ENCODE measurements around the gene SCTR.

The SCTR gene

DNA sequence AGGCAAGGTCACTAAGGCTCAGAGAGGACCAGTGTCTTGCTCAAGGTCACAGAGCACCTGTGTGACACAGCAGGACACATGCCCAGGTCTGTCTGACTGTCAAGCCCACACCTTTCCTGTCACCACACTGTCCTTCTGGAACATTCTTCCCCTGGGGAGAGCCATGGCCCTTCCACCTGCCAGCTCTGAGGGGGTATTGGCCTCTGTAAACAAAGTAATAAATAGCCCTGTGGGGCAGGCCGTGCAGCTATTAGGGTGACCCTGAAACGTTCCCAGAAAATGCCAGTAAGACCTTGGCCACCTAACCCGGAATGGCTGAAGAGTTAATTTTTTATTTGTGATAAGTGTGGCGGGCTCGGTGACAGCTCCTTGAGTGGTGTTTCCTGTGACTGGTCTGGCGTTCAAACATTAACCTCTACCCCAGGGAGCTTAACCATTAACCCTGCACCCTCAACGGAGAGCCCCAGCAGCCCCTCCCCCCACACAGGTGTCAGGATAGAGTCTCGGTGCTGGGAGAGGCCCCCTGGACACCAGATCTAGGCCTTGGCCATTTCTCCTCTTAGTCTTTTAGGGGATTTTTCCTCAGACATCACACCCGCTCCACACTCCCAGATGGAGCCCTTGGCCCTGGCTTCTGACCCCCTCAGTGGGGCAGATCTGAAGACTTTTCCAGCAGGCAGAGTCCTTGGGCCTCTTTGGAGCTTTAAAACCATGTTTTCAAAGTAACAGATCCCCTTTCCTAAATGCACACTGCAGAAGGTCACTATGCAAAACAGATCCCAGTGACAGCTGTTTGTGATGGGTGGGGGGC lies 36.6 kb downstream of the SCTR start:
- no peak for DNase-seq (ENCODE audit: low read depth in 2 of 2)

DNA sequence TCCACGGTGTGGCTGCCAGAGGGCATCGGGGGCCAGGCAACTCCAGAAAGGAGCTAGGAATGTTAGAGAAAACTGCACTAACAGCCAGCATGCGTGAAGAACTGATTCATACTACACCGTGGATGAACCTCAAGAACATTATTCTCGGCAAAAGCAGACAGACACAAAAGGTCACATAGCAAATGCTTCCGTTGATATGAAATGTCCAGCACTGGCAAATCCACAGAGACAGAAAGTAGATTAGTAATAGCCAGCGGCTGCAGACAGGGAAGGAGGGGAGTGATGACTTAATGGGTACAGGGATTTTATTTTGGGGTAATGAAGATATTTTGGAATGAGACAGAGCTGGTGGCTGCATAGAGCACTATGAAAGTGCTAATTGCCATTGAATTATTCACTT lies 37.4 kb downstream of the SCTR start:
- no peak for DNase-seq (ENCODE audit: low read depth in 2 of 2)

GRCh38 chr2:119486196-119486827 lies 38.0 kb downstream of the SCTR start:
- no peak for DNase-seq (ENCODE audit: low read depth in 2 of 2)

GRCh38 chr2:119485336-119486110 lies 38.8 kb downstream of the SCTR start:
- DNase-seq (ENCODE audit: low read depth in 2 of 2): no peak

DNA sequence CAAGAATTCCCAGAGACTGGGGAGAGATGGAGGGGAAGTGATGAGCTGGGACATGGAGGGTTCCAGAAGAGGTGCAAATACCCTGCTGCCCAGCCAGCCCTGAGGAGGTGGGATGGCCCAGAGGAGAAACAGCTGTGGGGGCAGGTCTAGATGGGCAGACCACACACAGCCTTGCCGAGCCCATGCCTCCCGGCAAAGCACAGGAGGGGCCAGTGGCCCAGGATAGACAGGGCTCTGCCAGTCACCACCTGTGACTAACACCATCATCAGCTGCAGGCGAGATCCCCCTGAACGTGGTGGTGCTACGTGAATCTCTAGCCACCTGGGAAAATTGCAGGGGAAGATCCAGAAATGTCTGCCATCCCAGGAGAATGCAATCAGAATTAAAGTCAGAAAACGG lies 39.4 kb downstream of the SCTR start:
- no peak for DNase-seq (ENCODE audit: low read depth in 2 of 2)

- DNase-seq (ENCODE audit: low read depth in 2 of 2): no peak
Measured at GRCh38 chr2:119483896-119484718, 40.2 kb downstream of the SCTR start.

GRCh38 chr2:119483395-119483753 lies 40.9 kb downstream of the SCTR start:
- no peak for DNase-seq (ENCODE audit: low read depth in 2 of 2)

GRCh38 chr2:119482481-119483394 lies 41.5 kb downstream of the SCTR start:
- no peak for DNase-seq (ENCODE audit: low read depth in 2 of 2)

DNA sequence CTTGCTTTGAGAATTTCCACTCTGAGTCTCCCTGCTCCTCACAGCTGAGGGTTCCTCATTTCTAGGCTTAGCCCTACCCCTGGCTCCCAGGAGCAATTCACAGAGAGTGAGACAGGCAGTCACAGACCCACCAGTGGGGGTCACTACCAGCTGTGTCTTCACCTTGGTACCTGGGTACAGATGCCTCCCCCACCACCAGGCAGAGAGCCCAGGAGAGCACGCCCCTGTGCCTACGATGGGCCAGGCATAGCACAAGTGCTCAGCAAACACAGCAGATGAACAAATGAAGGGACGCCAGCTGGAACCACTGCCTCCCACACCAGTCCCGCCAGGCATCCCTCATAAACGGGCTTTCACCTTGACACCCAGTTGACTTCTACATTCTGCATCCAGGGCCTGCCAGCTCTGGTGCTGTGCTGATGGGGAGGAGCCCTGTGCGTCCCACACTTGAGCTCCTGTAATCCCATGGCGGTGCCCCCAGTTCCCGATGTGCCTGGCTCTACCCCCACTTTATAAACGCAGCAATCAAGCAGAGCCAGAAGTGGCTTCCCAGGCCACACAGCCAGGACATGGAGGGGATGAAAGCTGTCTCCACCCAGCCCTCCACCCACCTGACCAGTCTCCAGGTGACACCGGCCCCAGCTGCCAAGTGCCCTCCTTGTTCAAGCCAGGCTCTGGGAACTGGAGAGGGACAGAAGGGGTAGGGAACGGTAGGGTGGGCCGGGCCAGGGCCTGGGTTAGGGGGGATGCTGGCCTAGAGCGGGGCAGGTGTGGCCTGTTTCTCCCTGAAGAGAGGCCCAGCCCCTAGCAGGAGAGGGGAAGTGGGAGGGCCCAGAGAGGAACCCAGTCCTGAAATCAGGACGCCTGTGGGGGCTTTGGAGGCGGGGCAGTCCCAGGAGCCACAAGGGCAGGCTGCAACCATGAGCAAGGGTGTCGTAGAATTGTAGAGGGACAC lies 42.5 kb downstream of the SCTR start:
- no peak for DNase-seq (ENCODE audit: low read depth in 2 of 2)

DNA sequence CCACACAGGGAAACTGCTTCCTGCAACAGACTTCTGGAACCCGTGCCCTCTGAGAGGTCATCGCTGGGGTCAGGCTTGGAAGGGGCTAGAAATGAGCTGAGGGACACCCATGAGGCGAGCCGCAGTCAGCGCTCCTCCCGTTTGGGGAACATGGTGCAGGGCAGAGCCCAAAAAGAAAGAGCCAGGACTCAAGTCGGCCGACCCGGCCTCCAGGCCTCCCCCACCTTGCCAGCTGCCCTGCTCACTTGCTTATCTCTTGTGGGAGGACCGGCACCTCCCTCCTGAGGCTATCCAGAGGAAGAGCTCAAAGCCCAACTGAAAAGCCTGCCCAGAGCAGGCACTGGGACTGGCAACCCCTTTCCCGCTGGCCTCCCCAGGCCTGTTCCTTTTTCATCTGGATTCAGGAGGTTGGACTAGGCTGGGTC lies 43.6 kb downstream of the SCTR start:
- no peak for DNase-seq (ENCODE audit: low read depth in 2 of 2)

DNA sequence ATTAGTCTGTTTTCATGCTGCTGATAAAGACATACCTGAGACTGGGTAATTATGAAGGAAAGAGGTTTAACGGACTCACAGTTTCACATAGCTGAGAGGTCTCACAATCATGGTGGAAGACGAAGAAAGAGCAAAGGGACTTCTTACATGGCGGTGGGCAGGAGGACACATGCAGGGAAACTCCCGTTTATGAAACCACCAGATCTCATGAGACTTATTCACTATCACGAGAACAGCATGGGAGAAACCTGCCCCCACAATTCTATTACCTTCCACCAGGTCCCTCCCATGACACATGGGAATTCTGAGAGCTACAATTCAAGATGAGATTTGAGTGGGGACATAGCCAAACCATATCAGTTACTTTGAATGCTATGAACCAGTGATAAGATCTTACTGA lies 44.1 kb downstream of the SCTR start:
- DNase-seq (ENCODE audit: low read depth in 2 of 2): no peak

GRCh38 chr2:119478978-119479295 lies 45.3 kb downstream of the SCTR start:
- DNase-seq (ENCODE audit: low read depth in 2 of 2): no peak

DNA sequence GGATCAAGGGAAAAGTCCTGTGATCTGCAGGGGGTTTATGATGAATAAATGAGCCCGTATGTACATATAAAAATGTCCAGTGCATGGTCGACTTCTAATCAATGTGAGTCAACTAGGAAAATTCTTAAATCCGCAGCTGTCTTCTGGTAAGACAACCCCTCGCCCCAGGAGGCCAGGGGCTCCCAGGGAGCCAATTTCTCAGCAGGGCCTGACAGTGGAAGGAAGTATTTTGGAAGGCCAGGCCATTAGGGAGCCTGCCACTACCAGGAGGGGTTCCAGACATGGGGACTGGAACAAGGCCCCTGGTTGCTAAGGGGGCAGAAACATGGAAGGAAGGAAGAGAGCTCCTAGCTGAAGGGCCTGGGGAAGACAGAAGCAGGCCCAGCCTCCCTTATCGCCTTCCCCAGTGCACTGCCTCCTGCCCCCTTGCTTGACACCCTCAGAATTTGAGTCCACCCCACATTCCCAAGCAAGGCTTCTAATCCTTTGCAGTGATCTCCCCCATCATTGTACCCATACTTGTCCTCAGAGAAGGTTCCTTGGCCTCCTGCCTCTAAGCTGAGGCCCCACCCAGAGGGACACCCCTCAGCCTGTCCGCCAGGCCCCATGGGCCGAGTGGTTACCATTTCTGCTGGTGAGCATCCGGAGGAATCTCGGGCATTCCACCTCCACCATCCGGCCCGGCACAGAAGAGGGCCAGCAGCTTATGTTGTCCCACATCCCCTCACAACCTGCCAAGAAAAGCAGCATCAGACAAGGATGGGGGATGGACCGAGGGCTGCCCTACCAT lies 45.9 kb downstream of the SCTR start:
- DNase-seq (ENCODE audit: low read depth in 2 of 2): no peak

DNA sequence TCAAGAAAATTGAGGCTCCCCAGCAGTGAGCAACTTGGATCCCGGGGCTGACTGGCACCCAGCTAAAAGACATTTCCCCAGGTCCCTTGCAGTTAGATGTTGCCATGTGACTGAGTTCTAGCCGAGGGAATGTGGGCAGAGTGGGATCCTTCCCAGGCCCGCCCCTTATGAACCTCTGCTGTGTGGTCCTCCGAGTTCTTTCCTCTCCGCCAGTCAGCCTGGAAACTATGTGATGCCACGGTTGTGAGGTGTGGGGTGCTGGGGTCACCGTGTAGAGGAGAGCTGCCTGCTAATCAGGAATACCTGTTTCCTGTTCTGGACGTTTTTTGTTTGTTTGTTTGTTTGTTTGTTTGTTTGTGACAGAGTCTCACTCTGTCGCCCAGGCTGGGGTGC lies 47.2 kb downstream of the SCTR start:
- no peak for DNase-seq (ENCODE audit: low read depth in 2 of 2)

DNA sequence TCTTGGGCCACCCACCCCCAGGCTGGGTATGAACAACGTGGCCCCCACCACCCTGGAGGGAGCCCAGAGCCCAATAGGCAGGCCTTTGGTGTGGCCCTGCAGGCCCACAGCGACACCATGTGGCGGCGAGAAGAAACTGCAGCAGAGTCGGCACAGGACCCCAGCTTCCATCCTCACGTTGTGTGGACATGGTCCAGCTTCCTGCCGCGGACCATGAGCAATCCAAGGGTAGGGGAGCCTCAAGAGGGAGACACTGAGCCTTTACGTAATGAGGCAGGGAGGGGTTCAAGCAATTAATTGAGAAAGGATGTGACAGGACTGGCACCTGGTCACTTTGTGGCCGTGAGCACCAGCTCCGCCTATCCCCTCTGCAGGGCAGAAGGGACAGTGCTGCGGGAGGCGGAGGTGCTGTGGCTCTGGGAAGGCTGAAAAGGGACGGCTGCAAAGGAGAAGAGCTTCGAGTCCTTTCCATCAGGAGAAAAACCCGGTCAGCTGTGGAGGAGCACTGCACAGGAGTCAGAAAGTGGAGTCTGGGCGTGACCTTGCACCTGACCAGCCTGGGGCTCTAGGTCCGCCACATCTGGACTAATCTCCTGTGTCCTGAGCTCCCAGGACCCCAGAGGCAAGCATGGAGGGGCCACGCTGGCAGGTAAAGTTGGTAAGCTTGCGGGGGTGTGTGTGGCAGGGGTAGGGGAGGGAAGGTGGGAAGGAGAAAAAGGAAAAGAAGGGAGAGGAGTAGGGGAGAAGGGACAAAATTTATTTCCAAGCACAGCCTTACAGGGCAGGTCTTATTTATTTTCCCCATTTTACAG lies 47.8 kb downstream of the SCTR start:
- peak in 1 of 2 donors; percentile 7 for DNase-seq (ENCODE audit: low read depth in 2 of 2)

DNA sequence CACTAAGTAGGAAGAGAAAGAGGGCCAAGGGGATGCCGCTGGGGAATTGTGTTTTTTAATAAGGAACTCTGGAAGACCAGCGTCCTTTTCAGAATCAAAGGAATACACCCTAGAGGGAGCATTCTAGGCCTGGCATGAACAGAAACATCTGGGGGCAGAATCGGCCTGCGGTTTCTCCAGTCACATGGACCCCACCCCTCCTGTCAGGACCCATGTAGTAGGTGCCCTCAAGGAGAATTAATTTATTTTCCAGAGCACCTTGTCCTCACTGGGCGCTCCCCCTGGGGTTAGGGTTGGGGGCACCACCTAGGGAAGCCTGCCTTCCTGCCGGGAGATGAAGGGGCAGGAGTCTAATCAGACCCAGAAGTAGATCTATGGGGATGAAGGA lies 48.4 kb downstream of the SCTR start:
- no peak for DNase-seq (ENCODE audit: low read depth in 2 of 2)

GRCh38 chr2:119475225-119475856 lies 48.9 kb downstream of the SCTR start:
- no peak for DNase-seq (ENCODE audit: low read depth in 2 of 2)
